Measurements from ENCODE around the gene TNFAIP2. TPM values are rescaled to one million over a fixed set of nuclear protein-coding genes. Genes with fewer than 3 reads are reported as not detected.

Gene TNFAIP2
- total RNA-seq, 3 donors from 2014 or later, result 43.6 to 76.5 (median 60.0) TPM

DNA sequence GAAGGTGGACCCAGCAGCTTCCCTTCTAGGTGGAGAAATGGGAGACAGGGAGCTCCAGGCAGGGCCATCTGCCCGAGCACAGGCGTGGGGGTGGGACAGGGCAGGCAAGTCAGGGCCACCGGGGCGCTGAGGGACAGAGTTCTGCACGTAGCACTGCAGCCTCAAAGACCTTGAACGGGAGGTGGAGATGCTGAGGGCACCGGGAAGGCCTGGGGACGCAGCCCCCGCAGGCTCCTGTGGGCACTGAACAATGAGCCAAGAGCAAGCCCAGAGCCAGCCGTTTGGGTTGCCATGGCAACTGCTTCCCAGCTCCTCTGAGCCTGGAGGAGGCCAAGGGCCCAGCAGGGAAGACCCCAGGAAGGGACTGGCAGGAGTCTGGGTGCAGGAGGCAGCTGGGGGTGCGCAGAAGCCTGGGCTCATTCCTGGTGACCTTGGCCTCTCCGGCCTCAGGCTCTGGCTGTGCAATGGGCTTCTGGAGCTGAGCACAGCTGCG is 35.9 kb upstream of the TNFAIP2 start:
- TF ChIP-seq, protein P1, sequence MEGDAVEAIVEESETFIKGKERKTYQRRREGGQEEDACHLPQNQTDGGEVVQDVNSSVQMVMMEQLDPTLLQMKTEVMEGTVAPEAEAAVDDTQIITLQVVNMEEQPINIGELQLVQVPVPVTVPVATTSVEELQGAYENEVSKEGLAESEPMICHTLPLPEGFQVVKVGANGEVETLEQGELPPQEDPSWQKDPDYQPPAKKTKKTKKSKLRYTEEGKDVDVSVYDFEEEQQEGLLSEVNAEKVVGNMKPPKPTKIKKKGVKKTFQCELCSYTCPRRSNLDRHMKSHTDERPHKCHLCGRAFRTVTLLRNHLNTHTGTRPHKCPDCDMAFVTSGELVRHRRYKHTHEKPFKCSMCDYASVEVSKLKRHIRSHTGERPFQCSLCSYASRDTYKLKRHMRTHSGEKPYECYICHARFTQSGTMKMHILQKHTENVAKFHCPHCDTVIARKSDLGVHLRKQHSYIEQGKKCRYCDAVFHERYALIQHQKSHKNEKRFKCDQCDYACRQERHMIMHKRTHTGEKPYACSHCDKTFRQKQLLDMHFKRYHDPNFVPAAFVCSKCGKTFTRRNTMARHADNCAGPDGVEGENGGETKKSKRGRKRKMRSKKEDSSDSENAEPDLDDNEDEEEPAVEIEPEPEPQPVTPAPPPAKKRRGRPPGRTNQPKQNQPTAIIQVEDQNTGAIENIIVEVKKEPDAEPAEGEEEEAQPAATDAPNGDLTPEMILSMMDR (IDR thresholded peaks at IDR 0.05), result no peak
- no peak for TF ChIP-seq POLR2A (IDR thresholded peaks at IDR 0.05)
- no peak for TF ChIP-seq POLR2AphosphoS5 (IDR thresholded peaks at IDR 0.05)
- H3K9me3 ChIP-seq, result no peaks in the 10 kb centered on the region
- no peak overlapping the region for H3K27ac ChIP-seq
- peaks cover 0 to 22% of the 10 kb centered on the region in 2 donors for H3K27me3 ChIP-seq
- no peak overlapping the region for H3K4me3 ChIP-seq
- intact Hi-C loops (cut with DNase I; ENCODE audit: low total_unique reads), result no loop called here
- no peaks in the 10 kb centered on the region for H3K36me3 ChIP-seq
- no peak for DNase-seq (ENCODE audit: low spot score in 2 of 2)
- no peaks in the 10 kb centered on the region for H3K4me1 ChIP-seq

DNA sequence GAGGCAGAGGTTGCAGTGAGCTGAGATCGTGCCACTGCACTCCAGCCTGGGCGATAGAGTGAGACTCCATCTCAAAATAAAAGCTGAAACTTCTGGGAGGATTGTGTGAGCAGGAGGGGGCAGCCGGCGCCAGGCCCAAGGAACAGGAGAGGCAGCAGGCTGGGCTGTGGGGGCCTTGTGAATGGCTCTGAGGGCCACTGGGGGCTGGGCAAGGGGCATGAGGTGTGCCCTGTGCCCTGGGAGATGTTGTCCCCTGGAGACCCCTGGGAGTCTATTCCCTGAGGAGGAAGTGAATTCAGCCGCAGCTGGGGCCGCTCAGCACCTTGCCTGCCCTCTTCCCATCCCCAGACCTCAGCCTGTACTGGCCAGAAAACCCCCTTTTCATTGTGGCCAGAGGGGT is 34.3 kb upstream of the TNFAIP2 start:
- TF ChIP-seq POLR2A (IDR thresholded peaks at IDR 0.05) (no peak), POLR2AphosphoS5 (IDR thresholded peaks at IDR 0.05) (no peak)
- TF ChIP-seq, protein P1 (IDR thresholded peaks at IDR 0.05), result no peak
- no peaks in the 10 kb centered on the region for H3K4me1 ChIP-seq
- H3K27me3 ChIP-seq, result peaks cover 0 to 21% of the 10 kb centered on the region in 2 donors
- no peaks in the 10 kb centered on the region for H3K9me3 ChIP-seq
- intact Hi-C loops (cut with DNase I; ENCODE audit: low total_unique reads), result no loop called here
- no peak overlapping the region for H3K27ac ChIP-seq
- H3K36me3 ChIP-seq, result no peaks in the 10 kb centered on the region
- no peak overlapping the region for H3K4me3 ChIP-seq
- DNase-seq (ENCODE audit: low spot score in 2 of 2), result no peak

DNA sequence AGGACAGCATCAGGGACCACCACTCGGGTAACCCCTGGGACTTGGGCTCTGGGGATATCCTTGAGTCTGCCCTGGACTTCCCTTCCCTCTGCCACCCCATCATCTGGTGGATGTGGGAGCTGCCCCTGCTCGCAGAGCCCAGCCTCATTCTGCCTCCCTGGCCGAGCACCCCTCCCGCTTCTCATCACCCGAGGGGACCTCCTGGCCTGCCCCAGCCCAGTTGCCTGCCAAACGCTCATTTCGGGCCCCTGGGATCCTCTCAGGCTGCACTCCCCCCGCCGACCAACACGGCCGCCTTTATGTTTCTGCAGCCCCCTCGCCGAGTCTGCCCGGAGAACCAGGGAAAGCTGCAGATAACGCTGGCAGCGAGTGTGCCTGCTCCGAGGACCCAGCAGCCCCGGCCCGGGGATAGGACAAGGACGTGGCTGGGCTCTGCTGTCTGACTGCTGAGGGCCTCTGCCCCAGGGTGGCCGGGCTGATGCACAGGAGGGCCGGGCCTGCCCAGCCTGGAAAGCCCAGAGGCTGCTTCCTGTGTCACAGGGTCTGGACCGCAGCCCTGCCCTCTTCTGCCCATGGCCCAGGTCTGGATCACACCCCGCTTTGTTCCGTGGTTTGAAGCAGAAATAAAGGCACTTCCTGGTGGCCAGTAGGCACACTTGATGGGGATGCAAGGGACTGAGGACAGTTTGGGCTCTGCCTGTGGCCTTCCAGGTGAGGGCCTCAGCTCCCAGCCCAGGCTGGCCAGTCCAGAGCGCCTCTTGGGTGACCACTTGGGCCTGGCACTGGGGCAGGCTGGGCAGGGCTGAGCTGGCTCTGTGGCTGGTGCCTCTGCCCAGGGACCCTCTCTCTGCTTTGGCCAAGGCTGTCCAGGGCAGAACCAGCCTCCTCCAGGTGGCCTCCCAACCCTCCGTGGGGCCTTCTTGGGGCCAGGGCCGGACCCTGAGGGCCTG is 33.6 kb upstream of the TNFAIP2 start:
- TF ChIP-seq POLR2AphosphoS5 (IDR thresholded peaks at IDR 0.05) (no peak), POLR2A (IDR thresholded peaks at IDR 0.05) (no peak)
- TF ChIP-seq, protein P1 (IDR thresholded peaks at IDR 0.05), result no peak
- Histone ChIP-seq H3K4me3 (no peak overlapping the region), H3K9me3 (no peaks in the 10 kb centered on the region), H3K4me1 (no peaks in the 10 kb centered on the region), H3K27me3 (peaks cover 0 to 14% of the 10 kb centered on the region in 2 donors), H3K27ac (no peak overlapping the region), H3K36me3 (no peaks in the 10 kb centered on the region)
- intact Hi-C loops (cut with DNase I; ENCODE audit: low total_unique reads), result no loop called here
- no peak for DNase-seq (ENCODE audit: low spot score in 2 of 2)

DNA sequence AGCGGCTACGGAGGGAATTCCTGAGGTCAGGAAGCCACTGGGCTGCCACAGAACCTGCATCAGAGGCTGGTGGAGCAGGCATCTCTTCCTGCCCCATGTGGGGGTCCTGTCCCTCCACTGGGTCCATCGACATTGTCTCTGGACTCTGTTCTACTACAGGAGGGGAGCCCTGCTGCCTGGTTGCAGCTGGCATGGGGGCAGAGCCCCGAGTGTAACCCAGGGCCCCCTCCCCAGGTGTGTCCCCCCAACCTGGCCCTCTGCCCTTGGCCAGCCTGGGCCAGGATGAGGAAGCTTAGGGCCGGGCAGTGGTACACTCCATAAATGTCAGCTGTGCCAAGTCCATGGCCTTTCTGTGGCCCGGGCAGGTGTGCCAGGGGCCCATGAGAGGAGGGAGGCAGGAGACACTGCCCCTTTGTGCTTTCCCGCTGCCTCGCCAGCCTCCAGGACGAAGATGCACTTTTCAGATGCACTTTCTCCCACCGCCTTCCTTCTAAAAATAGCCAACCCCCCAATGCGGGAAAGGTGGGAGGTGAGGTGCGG is 32.7 kb upstream of the TNFAIP2 start:
- TF ChIP-seq, protein P1 (IDR thresholded peaks at IDR 0.05), result no peak
- TF ChIP-seq POLR2AphosphoS5 (IDR thresholded peaks at IDR 0.05), result no peak
- no peaks in the 10 kb centered on the region for H3K4me1 ChIP-seq
- DNase-seq (ENCODE audit: low spot score in 2 of 2), result no peak
- H3K27me3 ChIP-seq, result peaks cover 0 to 5% of the 10 kb centered on the region in 2 donors
- no peaks in the 10 kb centered on the region for H3K36me3 ChIP-seq
- no peaks in the 10 kb centered on the region for H3K9me3 ChIP-seq
- H3K27ac ChIP-seq, result no peak overlapping the region
- peak overlapping the region in 2 of 3 donors; percentile 54 to 75 for H3K4me3 ChIP-seq
- intact Hi-C loops (cut with DNase I; ENCODE audit: low total_unique reads), result no loop called here

Measured in breast epithelium (tissue), 4 donors.